ENCODE data around the gene EFHD2.

DNA sequence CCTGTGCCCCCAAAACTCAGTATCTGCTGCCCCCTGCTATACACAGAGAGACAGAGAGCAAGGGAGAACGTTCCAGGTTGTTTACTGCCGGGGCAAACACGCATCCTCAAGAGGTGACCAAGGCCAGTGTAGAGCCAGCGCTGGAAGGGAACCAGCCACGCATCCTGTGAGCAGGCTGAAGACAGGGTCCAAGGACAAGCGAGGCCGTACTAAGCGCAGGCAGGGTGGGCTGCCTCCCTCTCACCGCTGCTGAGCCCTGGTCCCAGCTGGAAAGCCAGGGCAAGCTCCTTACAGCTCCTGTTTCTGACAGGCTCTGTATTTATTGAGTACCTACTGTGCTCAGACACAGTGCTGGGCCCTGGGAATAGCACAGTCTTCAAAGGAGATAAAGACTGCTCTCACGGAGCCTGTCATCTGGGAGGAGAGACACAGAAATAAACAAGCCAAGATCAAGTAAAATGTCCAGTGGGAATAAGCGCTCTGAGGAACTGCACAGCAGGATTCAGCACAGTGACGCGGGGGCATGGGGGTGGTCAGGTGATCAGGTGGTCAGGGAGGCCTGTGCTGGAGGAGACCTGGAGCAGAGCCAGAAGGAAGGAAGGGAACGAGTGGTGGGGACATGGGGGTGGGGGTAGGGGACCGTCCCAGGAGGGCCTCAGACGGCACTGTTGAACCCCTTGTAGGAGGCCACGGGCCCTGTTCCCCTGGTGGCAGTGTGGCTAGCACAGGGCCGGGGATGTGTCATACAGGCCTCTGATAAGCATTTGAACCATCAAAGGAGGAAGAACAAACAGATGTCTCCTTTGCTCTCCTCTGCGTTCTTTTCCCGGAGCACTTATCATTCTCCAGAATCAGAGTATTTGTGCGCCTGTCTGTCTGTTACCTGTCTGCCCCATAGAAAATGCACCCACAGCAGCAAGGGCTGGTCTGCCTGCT is 37.8 kb upstream of the EFHD2 start:
- TF ChIP-seq POLR2A (IDR thresholded peaks at IDR 0.05; ENCODE audit: low read length) (no peak), GATA1 (IDR thresholded peaks at IDR 0.05; ENCODE audit: low read depth, low read length) (no peak)

All from erythroblast (primary cell).